ENCODE results near the gene ATP5F1E.

Gene ATP5F1E

GRCh38 chr20:59001068-59001448 lies 31.1 kb downstream of the ATP5F1E start:
- TF ChIP-seq CEBPB (IDR thresholded peaks at IDR 0.05), result no peak
- TF ChIP-seq CREB1 (IDR thresholded peaks at IDR 0.05; ENCODE audit: low read depth), result no peak
- TF ChIP-seq YY1 (IDR thresholded peaks at IDR 0.05; ENCODE audit: low read depth), result no peak
- TF ChIP-seq MAX (IDR thresholded peaks at IDR 0.05), result no peak
- TF ChIP-seq REST (IDR thresholded peaks at IDR 0.05; ENCODE audit: low read depth), result no peak
- TF ChIP-seq RAD21 (IDR thresholded peaks at IDR 0.05; ENCODE audit: low read depth), result no peak
- no peak for TF ChIP-seq TCF12 (IDR thresholded peaks at IDR 0.05; ENCODE audit: low read depth)
- no peak for TF ChIP-seq EGR1 (IDR thresholded peaks at IDR 0.05)
- no peak for TF ChIP-seq USF1 (IDR thresholded peaks at IDR 0.05)
- TF ChIP-seq ZBTB7A (IDR thresholded peaks at IDR 0.05; ENCODE audit: low read depth), result no peak
- no peak for TF ChIP-seq TAF1 (IDR thresholded peaks at IDR 0.05; ENCODE audit: low read depth)
- TF ChIP-seq NFIC (IDR thresholded peaks at IDR 0.05), result no peak
- TF ChIP-seq TEAD4 (IDR thresholded peaks at IDR 0.05), result no peak
- no peak for TF ChIP-seq EP300 (IDR thresholded peaks at IDR 0.05; ENCODE audit: borderline replicate concordance)
- TF ChIP-seq FOXM1 (IDR thresholded peaks at IDR 0.05; ENCODE audit: borderline replicate concordance, low read depth), result no peak

- TF ChIP-seq REST (IDR thresholded peaks at IDR 0.05; ENCODE audit: low read depth), result no peak
- TF ChIP-seq TAF1 (IDR thresholded peaks at IDR 0.05; ENCODE audit: low read depth), result no peak
- TF ChIP-seq ZBTB7A (IDR thresholded peaks at IDR 0.05; ENCODE audit: low read depth), result no peak
- TF ChIP-seq FOXM1 (IDR thresholded peaks at IDR 0.05; ENCODE audit: borderline replicate concordance, low read depth), result no peak
Observed at GRCh38 chr20:59000326-59000725, 31.8 kb downstream of the ATP5F1E start.

GRCh38 chr20:58998656-58999055 lies 33.5 kb downstream of the ATP5F1E start:
- TF ChIP-seq NFIC (IDR thresholded peaks at IDR 0.05), result no peak
- TF ChIP-seq TAF1 (IDR thresholded peaks at IDR 0.05; ENCODE audit: low read depth), result no peak
- no peak for TF ChIP-seq EGR1 (IDR thresholded peaks at IDR 0.05)
- TF ChIP-seq EP300 (IDR thresholded peaks at IDR 0.05; ENCODE audit: borderline replicate concordance), result no peak
- no peak for TF ChIP-seq YY1 (IDR thresholded peaks at IDR 0.05; ENCODE audit: low read depth)
- TF ChIP-seq CREB1 (IDR thresholded peaks at IDR 0.05; ENCODE audit: low read depth), result no peak

- no peak for TF ChIP-seq REST (IDR thresholded peaks at IDR 0.05; ENCODE audit: low read depth)
- no peak for TF ChIP-seq MAX (IDR thresholded peaks at IDR 0.05)
- no peak for TF ChIP-seq USF1 (IDR thresholded peaks at IDR 0.05)
- no peak for TF ChIP-seq RAD21 (IDR thresholded peaks at IDR 0.05; ENCODE audit: low read depth)
- no peak for TF ChIP-seq EP300 (IDR thresholded peaks at IDR 0.05; ENCODE audit: borderline replicate concordance)
- no peak for TF ChIP-seq YY1 (IDR thresholded peaks at IDR 0.05; ENCODE audit: low read depth)
- TF ChIP-seq ZBTB7A (IDR thresholded peaks at IDR 0.05; ENCODE audit: low read depth), result no peak
- no peak for TF ChIP-seq FOXM1 (IDR thresholded peaks at IDR 0.05; ENCODE audit: borderline replicate concordance, low read depth)
- TF ChIP-seq TEAD4 (IDR thresholded peaks at IDR 0.05), result no peak
- TF ChIP-seq TCF12 (IDR thresholded peaks at IDR 0.05; ENCODE audit: low read depth), result no peak
- TF ChIP-seq NFIC (IDR thresholded peaks at IDR 0.05), result no peak
- TF ChIP-seq TAF1 (IDR thresholded peaks at IDR 0.05; ENCODE audit: low read depth), result no peak
- TF ChIP-seq CREB1 (IDR thresholded peaks at IDR 0.05; ENCODE audit: low read depth), result no peak
- no peak for TF ChIP-seq CEBPB (IDR thresholded peaks at IDR 0.05)
Observed at GRCh38 chr20:58997141-58997770, 34.9 kb downstream of the ATP5F1E start.
